B cell (primary cell): ENCODE data around the gene ERAP2. TPM values are rescaled to one million over a fixed set of nuclear protein-coding genes. Genes with fewer than 3 reads are reported as not detected.

Experiments
- ATAC-seq: fragments of 200-7000 bp; cut with Tn5 transposase; one replicate; pipeline ENCODE4 v1.10.0; 2021; ENCODE audit warnings: low read depth, mild to moderate bottlenecking, moderate number of reproducible peaks, moderate library complexity
- CTCF ChIA-PET: fragments of 350-600 bp; sonication (Branson Sonifier 250); formaldehyde crosslinking; loops from one replicate; lab custom pipeline; 2021; ENCODE audit warnings: antibody characterized with exemption, inconsistent platforms; lab: Charles Lee
- POLR2A ChIA-PET: fragments of 350-600 bp; sonication (Branson Sonifier 250); formaldehyde crosslinking; loops from one replicate; lab custom pipeline; 2021; ENCODE audit warnings: antibody characterized with exemption; lab: Charles Lee
- DNase-seq: peaks from one replicate; pipeline ENCODE4 v3.0.0; 2013
- H2AFZ ChIP-seq: 2 replicates; pipeline ENCODE4 v1.6.1; 2012; ENCODE audit warnings: mild to moderate bottlenecking, low read depth, low read length; ENCODE audit not compliant: insufficient read depth, poor library complexity, severe bottlenecking
- H3K27ac ChIP-seq, 2 donors: 1 replicate in 1 of 2; 2 replicates in 1 of 2; pipeline ENCODE4 v1.5.1; 2012 to 2013; ENCODE audit warnings: low read length in 2 of 2, mild to moderate bottlenecking in 2 of 2, moderate library complexity in 1 of 2
- H3K27me3 ChIP-seq, 4 experiments: fragments of 200-600 bp in 1 of 4; sonication (generic) in 1 of 4; replicated peaks in 1 of 4; 1 replicate in 2 of 4; 2 replicates in 2 of 4; pipeline versions ENCODE4 v1.6.1 to v1.7.0; 2013 to 2016; ENCODE audit warnings: low read length in 3 of 4, mild to moderate bottlenecking in 2 of 4, mixed read lengths in 1 of 4, moderate library complexity in 1 of 4; ENCODE audit not compliant: insufficient read depth in 4 of 4, control insufficient read depth in 3 of 4; ENCODE audit errors: control extremely low read depth in 1 of 4
- H3K36me3 ChIP-seq, 2 experiments: replicated peaks in 1 of 2; 1 replicate in 1 of 2; 2 replicates in 1 of 2; pipeline versions ENCODE4 v1.6.1 to v1.7.1; 2013; ENCODE audit warnings: low read length in 1 of 2; ENCODE audit not compliant: insufficient read depth in 2 of 2, control insufficient read depth in 1 of 2; ENCODE audit errors: control extremely low read depth in 1 of 2, extremely low read depth in 1 of 2
- H3K4me1 ChIP-seq, 2 donors: fragments of 200-600 bp in 1 of 2; sonication (generic) in 1 of 2; 1 replicate in 1 of 2; 2 replicates in 1 of 2; pipeline versions ENCODE4 v1.5.1 to v1.6.1; 2013 to 2017; ENCODE audit warnings: low read length in 2 of 2; ENCODE audit not compliant: control insufficient read depth in 2 of 2, insufficient read depth in 2 of 2
- H3K4me2 ChIP-seq: replicated peaks from 2 replicates; pipeline ENCODE3; 2012; ENCODE audit warnings: mild to moderate bottlenecking, low read depth, low read length; ENCODE audit not compliant: poor library complexity, severe bottlenecking
- H3K4me3 ChIP-seq, 5 experiments: fragments of 200-600 bp in 1 of 5; sonication (generic) in 1 of 5; 1 replicate in 3 of 5; 2 replicates in 2 of 5; pipeline versions ENCODE4 v1.5.1 to v1.7.0; 2011 to 2016; ENCODE audit warnings: low read length in 4 of 5, mild to moderate bottlenecking in 4 of 5, low read depth in 2 of 5, control low read depth in 1 of 5, moderate library complexity in 1 of 5; ENCODE audit not compliant: insufficient read depth in 1 of 5; ENCODE audit errors: control extremely low read depth in 1 of 5, extremely low read depth in 1 of 5
- H3K79me2 ChIP-seq: fragments of 200-600 bp; sonication (generic); one replicate; pipeline ENCODE4 v1.6.0; 2016; ENCODE audit warnings: low read length; ENCODE audit not compliant: control insufficient read depth, insufficient read depth
- H3K9ac ChIP-seq: fragments of 200-600 bp; sonication (generic); 2 replicates; pipeline ENCODE4 v1.6.1; 2017; ENCODE audit warnings: mild to moderate bottlenecking, low read length, moderate library complexity
- H3K9me3 ChIP-seq, 3 donors: one replicate each; pipeline versions ENCODE4 v1.6.1 to v1.7.1; 2013; ENCODE audit warnings: low read length in 2 of 3; ENCODE audit not compliant: control insufficient read depth in 2 of 3, insufficient read depth in 1 of 3; ENCODE audit errors: control extremely low read depth in 1 of 3
- H4K20me1 ChIP-seq: 2 replicates; pipeline ENCODE4 v1.6.0; 2012; ENCODE audit warnings: mild to moderate bottlenecking, low read length; ENCODE audit not compliant: insufficient read depth, control insufficient read depth, poor library complexity, severe bottlenecking
- H3K27ac Mint-ChIP-seq: one replicate; pipeline ENCODE4 v1.8.0; 2021; ENCODE audit warnings: mixed read lengths
- H3K27me3 Mint-ChIP-seq: one replicate; pipeline ENCODE4 v1.8.0; 2021; ENCODE audit warnings: mixed read lengths
- H3K4me1 Mint-ChIP-seq: one replicate; pipeline ENCODE4 v1.8.0; 2021; ENCODE audit warnings: mixed read lengths
- H3K4me3 Mint-ChIP-seq: one replicate; pipeline ENCODE4 v1.8.0; 2021; ENCODE audit warnings: mixed read lengths
- H3K9me3 Mint-ChIP-seq: one replicate; pipeline ENCODE4 v1.8.0; 2022; ENCODE audit warnings: mixed read lengths; ENCODE audit not compliant: insufficient read depth
- CTCF ChIP-seq: fragments of 200-600 bp; IDR thresholded peaks from one replicate; pipeline ENCODE4 v1.8.0; 2022; ENCODE audit warnings: antibody characterized with exemption, mild to moderate bottlenecking
- EZH2 ChIP-seq: IDR thresholded peaks from 2 replicates; pipeline ENCODE4 v1.6.1; 2012; ENCODE audit warnings: borderline replicate concordance, low read depth, mild to moderate bottlenecking, moderate library complexity, low read length; ENCODE audit not compliant: insufficient read depth, poor library complexity, severe bottlenecking
- WGBS: methylation state at CpG from one replicate; pipeline ENCODE4 v1.1.5; 2013; ENCODE audit warnings: missing lambda C conversion rate; ENCODE audit not compliant: insufficient coverage; 5-methylcytosine and 5-hydroxymethylcytosine counted together
- intact Hi-C: fragments of 100-400 bp; cut with micrococcal nuclease; formaldehyde crosslinking; loops from one replicate; pipeline ENCODE4 v1.10.0; 2022
- polyA plus RNA-seq: library from polyadenylated mRNA; depleted of rRNA; stranded (reverse); fragments of >200 nt; gene quantifications from 2 replicates; pipeline ENCODE4 v1.2.3, GENCODE V29; 2012
- total RNA-seq, 2 donors: library from RNA; stranded (reverse); fragments of 120-200 nt in 1 of 2; gene quantifications; 1 replicate in 1 of 2; 2 replicates in 1 of 2; pipeline versions ENCODE4 v1.2.3 to v1.2.4, GENCODE V29; 2013 to 2022

ERAP2 gene
- total and polyA plus RNA-seq, 2 donors (not counting 1 experiment from before 2014, with no cell fraction given): 18.5 to 74.2 TPM

DNA sequence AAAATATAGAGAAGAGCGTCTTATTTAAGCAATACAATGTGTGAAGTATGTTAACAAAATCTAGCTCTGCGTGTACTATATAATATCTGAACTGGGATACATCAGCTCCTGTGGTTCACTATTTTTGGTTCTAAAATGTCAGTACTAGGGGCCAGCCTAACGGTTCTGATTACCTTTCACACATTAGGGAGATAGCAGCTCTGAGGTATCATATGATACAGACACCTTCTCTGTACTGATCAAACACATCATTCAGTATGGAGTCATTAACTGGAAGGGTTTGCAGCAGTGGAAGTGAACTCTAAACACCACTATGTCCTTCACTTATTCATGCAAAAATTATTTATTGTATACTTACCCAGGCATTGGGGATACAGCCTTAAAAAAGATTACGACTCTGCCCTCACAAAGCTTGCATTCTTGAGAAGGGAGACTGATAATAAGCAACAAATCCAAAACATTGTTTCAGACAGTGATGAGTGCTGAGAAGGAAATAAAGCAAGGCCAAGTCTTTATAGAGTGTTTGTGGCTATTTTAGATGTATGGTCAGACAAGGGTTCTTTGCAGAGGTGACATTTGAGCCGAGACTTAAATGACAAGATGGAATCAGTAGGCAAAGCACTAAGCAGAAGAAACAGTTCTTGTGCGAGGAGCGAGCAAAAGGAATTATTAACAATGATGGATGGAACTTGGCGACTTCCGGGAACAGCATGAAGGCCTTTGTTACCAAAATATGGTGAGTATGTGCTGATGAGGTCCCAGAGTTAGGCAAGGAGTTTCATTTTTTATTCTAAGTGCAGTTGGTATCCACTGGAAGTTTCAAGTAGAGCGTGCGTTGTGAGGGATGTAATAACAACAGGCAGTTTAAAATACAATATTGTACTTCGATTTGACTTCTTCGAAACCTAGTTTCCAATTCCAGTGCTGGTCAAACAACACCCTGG is 57.7 kb downstream of the ERAP2 start:
- peak overlapping the region; percentile 65 to 99 (median 90) for H3K4me3 ChIP-seq
- TF ChIP-seq EZH2 (no peak), CTCF (no peak)
- H3K4me3 Mint-ChIP-seq: peak overlapping the region; percentile 95
- peak overlapping the region; percentile 82 for H2AFZ ChIP-seq
- DNase-seq (no peak), ATAC-seq (no peak)
- H3K9ac ChIP-seq: peak overlapping the region; percentile 87
- H3K27ac Mint-ChIP-seq: peak overlapping the region; percentile 99
- H3K9me3 ChIP-seq: no peaks in the 10 kb centered on the region
- ChIA-PET CTCF (interaction anchor here (0.9 to 4.4 kb wide), 7 partner anchors 10 to 227 kb away, joined by 3 to 24 read pairs (median 3); partner anchors contain the start of gene ERAP2), POLR2A (interaction anchor here (0.6 to 2.0 kb wide), 4 partner anchors 11 to 126 kb away, joined by 3 to 15 read pairs (median 4); no protein-coding TSS in a partner anchor)
- H3K27me3 ChIP-seq: no peaks in the 10 kb centered on the region
- peaks cover 52% of the 10 kb centered on the region for H3K79me2 ChIP-seq
- no peaks in the 10 kb centered on the region for H3K36me3 ChIP-seq
- H4K20me1 ChIP-seq: no peaks in the 10 kb centered on the region
- H3K27ac ChIP-seq: peak overlapping the region; percentile 88 to 93
- under 1% methylated on average over 7 of the region's 13 CpGs for WGBS
- no peaks in the 10 kb centered on the region for H3K27me3 Mint-ChIP-seq
- H3K4me1 ChIP-seq: peaks cover 49 to 55% of the 10 kb centered on the region in 2 donors
- intact Hi-C loops: loop anchor here (1.0 to 2.0 kb wide), 2 partner anchors 8 to 75 kb away; no protein-coding TSS in a partner anchor
- H3K9me3 Mint-ChIP-seq: no peaks in the 10 kb centered on the region
- peaks cover 68% of the 10 kb centered on the region for H3K4me1 Mint-ChIP-seq
- peak overlapping the region; percentile 82 for H3K4me2 ChIP-seq
